GM19351 (cell line): Measurements from ENCODE around the gene MYO1E.

Experiments
- ATAC-seq: cut with Tn5 transposase; IDR thresholded peaks from one replicate; pipeline ENCODE4 v1.9.1; 2021; ENCODE audit warnings: mild to moderate bottlenecking, moderate library complexity; ENCODE audit not compliant: unreplicated experiment

MYO1E gene

DNA sequence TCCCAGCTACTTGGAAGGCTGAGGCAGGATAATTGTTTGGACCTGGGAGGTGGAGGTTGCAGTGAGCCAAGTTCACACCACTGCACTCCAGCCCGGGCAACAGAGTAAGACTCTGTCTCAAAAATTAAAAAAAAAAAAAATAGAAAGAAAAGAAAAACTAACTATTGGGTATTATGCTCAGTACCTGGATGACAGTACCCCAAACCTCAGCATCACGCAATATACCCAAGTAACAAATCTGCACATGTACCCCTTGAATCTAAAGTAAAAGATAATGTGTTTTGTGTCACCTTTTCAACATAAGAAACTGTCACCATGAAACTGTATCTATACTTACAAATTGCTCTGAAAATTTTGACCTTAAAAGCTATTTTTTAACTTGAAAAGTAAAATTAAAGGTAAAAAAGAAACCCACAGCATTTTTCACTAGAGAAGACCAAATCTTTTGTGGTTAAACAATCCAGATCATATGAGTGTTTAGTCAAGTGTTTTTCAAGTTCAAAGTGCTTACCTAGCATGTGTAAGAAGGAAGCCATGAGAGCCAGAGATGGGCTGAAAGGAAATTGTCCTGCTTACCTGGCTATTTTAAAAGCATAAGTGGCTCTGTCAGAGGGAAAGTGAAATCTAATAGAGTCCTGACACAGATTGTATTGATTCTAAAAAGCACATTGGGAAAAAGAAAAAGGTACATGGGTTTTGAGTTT lies 50.5 kb downstream of the MYO1E start:
- no peak for ATAC-seq

DNA sequence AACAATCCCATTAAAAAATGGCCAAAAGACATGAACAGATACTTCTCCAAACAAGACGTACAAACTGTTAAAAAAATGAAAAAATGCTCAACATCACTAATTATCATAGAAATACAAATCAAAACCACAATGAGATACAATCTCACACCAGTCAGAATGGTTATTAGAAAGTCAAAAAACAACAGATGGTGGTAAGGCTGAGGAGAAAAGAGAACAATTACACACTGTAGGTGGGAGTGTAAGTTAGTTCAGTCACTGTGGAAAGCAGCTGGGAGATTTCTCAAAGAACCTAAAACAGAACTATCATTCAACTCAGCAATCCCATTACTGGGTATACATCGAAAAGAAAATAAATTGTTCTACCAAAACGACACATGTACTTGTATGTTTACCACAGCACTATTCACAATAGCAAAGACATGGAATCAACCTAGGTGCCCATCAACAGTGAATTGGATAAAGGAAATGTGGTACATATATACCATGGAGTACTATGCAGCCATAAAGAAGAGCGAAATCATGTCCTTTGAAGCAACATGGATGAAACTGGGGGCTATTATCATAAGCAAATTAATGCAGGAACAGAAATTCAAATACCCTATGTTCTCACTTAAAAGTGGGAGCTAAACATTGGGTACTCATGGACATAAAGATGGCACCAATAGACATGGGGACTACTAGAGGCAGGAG lies 51.5 kb downstream of the MYO1E start:
- ATAC-seq: no peak

DNA sequence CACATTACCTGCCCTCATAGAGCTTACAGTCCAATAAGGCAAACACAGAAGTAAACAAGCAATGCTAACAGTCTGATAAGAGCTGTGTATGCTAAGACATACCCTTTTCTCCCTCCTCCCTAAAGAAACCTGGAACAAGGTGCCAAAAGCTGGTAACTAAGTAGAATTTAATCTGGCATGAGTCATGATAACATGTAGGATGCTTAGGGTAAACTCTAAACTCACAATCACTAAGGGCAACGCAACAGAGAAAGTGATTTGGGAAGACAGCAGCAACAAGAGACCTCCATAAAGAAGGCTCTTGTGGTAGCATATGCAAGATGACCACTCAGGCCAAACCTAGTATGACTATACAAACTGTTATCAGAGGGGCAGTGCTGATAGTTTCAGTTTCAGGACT lies 55.5 kb downstream of the MYO1E start:
- ATAC-seq: no peak

- ATAC-seq: no peak
Observed at GRCh38 chr15:59315914-59316451, 56.7 kb downstream of the MYO1E start.

GRCh38 chr15:59313641-59314332 lies 58.9 kb downstream of the MYO1E start:
- peak; percentile 94 for ATAC-seq

- ATAC-seq: no peak
Observed at GRCh38 chr15:59312205-59312604, 60.5 kb downstream of the MYO1E start.

GRCh38 chr15:59311195-59311594 lies 61.5 kb downstream of the MYO1E start:
- ATAC-seq: no peak

DNA sequence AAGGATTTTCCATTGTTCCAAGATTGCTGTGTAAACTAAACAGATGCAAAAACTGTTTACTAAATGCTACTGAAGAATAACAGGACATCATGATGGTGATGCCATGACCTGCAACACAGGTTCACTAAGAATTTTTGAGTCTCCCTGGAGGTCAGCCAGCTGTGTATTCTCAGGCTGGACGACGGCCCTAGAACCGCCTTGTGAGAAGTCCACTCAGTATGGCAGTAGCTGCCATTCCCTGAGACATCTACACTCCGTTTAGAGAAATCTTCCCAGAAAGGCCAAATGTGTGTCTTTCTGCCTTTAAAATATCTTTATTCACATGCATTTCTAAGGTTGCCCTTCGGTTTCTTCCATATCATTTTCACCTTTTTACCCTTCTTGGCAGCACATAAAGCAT lies 63.3 kb downstream of the MYO1E start:
- ATAC-seq: no peak

DNA sequence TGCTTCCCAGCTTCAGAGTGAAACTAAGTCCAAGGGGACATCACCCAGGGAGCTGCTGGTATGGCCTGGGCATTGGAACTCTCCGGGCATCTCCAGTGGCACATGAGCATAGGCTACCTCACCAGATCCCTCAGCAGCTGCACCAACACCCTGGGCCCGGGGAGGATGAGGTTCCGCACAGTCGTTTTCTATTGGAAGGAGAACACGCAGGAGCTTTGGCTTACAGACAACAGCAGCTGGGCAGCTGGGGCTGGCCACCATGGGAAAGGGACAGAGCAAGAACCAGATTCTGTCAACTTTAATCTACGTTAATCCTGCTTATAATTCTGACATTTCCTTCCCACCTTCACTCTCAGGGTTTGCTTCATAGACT lies 65.5 kb downstream of the MYO1E start:
- no peak for ATAC-seq

GRCh38 chr15:59306520-59307164 lies 66.0 kb downstream of the MYO1E start:
- ATAC-seq: no peak

DNA sequence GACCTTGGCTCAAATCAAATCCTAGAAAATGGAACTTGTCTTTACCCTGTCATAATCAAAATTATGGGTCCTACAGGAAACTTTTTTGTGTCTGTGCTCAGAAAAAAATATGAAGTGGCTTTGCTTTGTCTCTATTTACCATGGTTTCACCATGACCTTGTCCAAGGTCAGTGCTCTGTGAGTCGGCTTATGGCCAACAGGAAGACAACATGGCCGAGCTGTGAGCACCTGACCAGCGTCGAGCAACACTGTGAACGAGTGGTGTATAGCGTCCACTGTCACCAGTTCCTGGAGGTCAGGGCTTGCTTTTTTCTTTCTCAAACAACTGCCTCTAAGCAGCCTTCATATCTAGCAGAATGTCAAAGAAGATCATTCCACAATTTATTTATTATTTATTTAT lies 67.9 kb downstream of the MYO1E start:
- no peak for ATAC-seq

DNA sequence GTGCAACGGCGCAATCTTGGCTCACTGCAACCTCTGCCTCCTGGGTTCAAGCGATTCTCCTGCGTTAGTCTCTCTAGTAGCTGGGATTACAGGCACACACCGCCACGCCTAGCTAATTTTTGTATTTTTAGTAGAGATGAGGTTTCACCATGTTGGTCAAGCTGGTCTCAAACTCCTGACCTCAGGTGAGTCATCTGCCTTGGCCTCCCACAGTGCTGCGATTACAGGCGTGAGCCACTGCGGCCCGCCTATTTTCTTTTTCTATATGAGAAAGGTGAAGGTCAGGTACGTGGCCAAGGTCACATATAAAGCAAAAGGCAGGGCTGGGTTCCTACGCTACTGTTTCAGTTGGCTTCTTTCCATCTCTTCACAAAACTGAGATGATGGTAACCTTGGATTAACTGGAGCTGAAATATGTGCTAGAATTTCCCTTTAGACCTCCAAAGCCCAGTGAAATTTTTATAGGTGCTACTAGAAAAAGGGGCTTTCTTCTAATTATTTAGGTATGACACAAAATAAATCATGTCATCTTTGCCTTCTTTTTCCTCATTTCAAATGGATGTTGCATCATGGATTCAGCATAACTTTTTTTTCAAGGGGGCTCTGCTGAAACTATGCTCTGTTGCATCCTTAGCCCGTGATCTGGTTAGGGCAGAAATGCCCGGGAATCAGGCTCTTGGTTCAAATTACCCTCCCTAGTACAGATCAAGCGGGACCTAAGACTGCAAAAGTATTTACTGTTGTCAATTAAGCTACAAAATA lies 68.5 kb downstream of the MYO1E start:
- no peak for ATAC-seq

DNA sequence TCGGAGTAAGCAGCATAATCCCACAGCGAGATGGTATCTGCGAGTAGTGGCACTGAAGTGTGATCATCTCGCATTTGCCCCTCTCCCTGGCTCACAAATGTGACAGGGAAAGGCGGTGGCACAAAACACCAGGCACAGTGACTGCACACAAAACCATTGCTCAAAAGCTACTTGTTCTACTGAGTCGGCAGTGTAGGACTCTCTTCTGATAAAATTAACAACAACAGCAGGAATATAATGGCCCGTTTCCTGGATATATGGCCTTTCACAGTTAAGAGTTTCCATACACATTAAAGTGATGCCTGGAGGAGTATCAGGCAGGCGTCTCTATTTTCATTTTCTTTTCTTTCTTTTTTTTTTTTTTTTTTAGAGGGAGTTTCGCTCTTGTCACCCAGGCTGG lies 69.0 kb downstream of the MYO1E start:
- ATAC-seq: no peak

DNA sequence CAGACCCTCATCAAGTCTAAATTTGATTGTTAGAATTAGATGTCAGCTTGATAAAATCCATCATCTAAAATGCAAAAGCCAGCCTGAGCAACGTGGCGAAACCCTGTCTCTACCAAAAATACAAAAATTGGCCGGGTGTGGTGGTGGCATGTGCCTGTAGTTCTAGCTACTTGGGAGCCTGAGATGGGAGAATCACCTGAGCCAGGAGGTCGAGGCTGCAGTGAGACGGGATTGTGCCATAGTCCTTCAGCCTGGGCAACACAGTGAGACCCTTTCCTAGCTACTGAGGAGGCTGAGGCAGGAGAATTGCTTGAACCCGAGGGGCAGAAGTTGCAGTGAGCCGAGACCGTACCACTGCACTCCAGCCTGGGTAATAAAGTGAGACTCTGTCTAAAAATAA lies 69.5 kb downstream of the MYO1E start:
- no peak for ATAC-seq

GRCh38 chr15:59301527-59301926 lies 71.1 kb downstream of the MYO1E start:
- no peak for ATAC-seq

DNA sequence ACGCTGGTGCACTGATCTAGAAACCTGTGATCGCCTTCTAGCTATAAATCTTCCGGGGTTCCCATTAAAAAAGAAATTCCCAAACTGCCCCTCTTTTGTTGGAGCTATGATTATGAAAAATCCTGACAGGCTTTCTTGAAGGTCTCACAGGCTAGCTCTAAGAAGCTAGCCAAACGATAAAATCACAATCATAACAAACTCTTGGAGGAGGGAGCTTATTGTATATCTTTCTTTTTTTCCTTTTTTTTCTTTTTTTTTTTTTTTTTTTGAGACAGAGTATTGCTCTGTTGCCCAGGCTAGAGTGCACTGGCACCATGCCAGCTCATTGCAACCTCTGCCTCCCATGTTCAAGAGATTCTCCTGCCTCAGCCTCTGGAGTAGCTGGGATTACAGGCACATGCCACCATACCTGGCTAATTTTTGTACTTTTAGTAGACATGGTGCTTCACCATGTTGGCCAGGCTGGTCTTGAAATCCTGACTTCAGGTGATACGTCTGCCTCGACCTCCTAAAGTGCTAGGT lies 72.0 kb downstream of the MYO1E start:
- ATAC-seq: no peak

DNA sequence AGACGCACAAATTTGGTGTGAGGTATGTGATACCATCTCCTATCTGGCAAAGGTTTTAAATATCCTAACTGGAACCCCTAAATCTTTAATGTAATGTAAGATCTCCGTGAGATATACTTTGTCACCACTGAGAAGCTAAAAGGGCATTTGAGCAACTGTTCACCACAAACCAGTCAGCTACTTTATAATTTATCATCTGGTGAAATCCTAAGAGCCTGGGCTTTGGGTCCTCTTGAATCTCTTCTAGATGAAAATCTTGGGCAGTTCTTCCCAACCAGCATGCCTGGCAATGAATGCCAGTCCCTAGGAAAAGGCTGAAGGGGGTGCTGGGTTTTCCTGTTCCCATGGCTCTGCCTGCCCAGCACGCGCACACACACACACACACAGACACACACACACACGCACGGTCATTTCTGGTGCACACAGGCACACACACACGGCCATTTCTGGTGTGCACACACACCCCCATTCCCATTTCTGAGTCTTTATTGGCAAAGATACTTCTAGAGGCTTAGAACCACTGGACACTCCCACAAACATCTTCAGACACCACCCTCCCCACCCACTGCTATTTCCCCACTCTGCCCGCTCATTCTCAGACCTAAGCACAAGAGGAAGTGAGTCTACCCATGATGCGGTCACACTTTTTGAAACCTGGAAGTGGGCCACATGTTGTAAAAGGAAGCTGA lies 72.6 kb downstream of the MYO1E start:
- ATAC-seq: peak; percentile 63

GRCh38 chr15:59298854-59299250 lies 73.8 kb downstream of the MYO1E start:
- no peak for ATAC-seq

DNA sequence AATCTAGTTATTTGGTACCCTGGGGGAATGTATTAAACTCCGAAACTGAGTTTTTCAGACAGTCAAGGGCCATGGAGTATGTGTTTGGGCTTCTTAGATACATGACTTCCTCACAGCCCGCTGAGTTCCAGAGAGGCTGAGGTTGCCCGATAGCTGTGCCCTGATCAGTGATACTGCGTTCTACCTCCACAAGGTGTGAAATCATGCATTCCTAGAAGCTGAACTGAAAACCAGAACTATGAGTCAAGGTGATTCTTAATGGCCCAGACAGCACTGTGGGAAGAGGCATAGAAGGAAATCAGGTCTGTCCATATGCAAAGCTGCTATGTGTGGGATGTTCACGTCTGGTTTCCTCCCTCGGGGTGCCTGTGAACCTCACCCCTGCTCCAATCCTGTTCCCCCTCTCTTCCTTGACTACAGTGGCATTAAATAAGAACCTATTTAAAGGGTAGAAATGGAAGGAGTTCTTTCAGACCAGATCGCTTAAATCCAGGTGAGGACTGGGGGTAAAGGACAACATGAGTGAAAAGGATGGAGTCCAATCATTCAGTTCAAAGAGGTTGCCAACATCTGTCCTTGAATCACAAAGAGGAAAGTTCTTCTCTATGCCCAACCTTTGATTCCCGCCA lies 74.3 kb downstream of the MYO1E start:
- peak; percentile 78 for ATAC-seq
